CD4-positive, alpha-beta T cell treated with Interleukin-17A for 1 hour (primary cell): ENCODE results near the gene MMD.
"Not testable (repeated sequence)": the region's sequence is repeated elsewhere in the genome, so short reads cannot be mapped to it uniquely, and the experiment has no call there.

Experiments
- DNase-seq: peaks from one replicate; pipeline ENCODE4 v3.0.0-alpha.2; 2020

MMD gene

GRCh38 chr17:55421179-55421934, at the start of gene MMD:
TSS of gene MMD (minus strand) at chr17:55421835. CDS start at chr17:55421695, 140 bp downstream.
- no peak for DNase-seq

GRCh38 chr17:55466671-55467070, 45.0 kb upstream of the MMD start:
- DNase-seq, result no peak

- not testable (repeated sequence) for DNase-seq
Observed at GRCh38 chr17:55465771-55466170, 44.1 kb upstream of the MMD start.

GRCh38 chr17:55463600-55463999, 42.0 kb upstream of the MMD start:
- DNase-seq, result no peak

- DNase-seq, result no peak
Observed at GRCh38 chr17:55462711-55463110, 41.1 kb upstream of the MMD start.

GRCh38 chr17:55462234-55462633, 40.6 kb upstream of the MMD start:
- no peak for DNase-seq

- no peak for DNase-seq
Observed at GRCh38 chr17:55458978-55459377, 37.3 kb upstream of the MMD start.

- no peak for DNase-seq
Observed at GRCh38 chr17:55458287-55458900, 36.8 kb upstream of the MMD start.

- no peak for DNase-seq
Observed at GRCh38 chr17:55456307-55457240, 34.9 kb upstream of the MMD start.

GRCh38 chr17:55454906-55455474, 33.4 kb upstream of the MMD start:
- no peak for DNase-seq

GRCh38 chr17:55453839-55454557, 32.4 kb upstream of the MMD start:
- DNase-seq, result no peak

GRCh38 chr17:55452139-55452790, 30.6 kb upstream of the MMD start:
- DNase-seq, result no peak

- DNase-seq, result no peak
Observed at GRCh38 chr17:55451758-55452138, 30.1 kb upstream of the MMD start.

GRCh38 chr17:55451203-55451641, 29.6 kb upstream of the MMD start:
- no peak for DNase-seq

- DNase-seq, result no peak
Observed at GRCh38 chr17:55450232-55450825, 28.7 kb upstream of the MMD start.

GRCh38 chr17:55448681-55449080, 27.0 kb upstream of the MMD start:
- no peak for DNase-seq

- no peak for DNase-seq
Observed at GRCh38 chr17:55446581-55447205, 25.1 kb upstream of the MMD start.

- not testable (repeated sequence) for DNase-seq
Observed at GRCh38 chr17:55446004-55446403, 24.4 kb upstream of the MMD start.

GRCh38 chr17:55444471-55445441, 23.1 kb upstream of the MMD start:
- DNase-seq, result no peak

- no peak for DNase-seq
Observed at GRCh38 chr17:55443904-55444303, 22.3 kb upstream of the MMD start.
